Neural cell (in vitro differentiated cells): ENCODE data around the gene LMOD2. TPM values are rescaled to one million over a fixed set of nuclear protein-coding genes. Genes with fewer than 3 reads are reported as not detected.

Experiments used
- H2AFZ ChIP-seq: fragments of 200-600, 300-800 bp; sonication (generic), shearing (Covaris generic); 2 replicates; pipeline ENCODE4 v1.6.0; 2014; ENCODE audit warnings: low read depth, mild to moderate bottlenecking, antibody characterized with exemption, low read length, moderate library complexity
- H3F3A ChIP-seq: fragments of 200-600 bp; shearing (Covaris generic); 2 replicates; pipeline ENCODE4 v1.6.1; 2016; ENCODE audit warnings: mild to moderate bottlenecking, moderate library complexity, mixed read lengths, antibody characterized with exemption, low read length; ENCODE audit not compliant: insufficient read depth, poor library complexity, severe bottlenecking
- H3K27ac ChIP-seq: fragments of 200-600, 300-800 bp; sonication (generic), shearing (Covaris generic); 2 replicates; pipeline ENCODE4 v1.5.1; 2014; ENCODE audit warnings: mild to moderate bottlenecking, low read length, moderate library complexity
- H3K27me3 ChIP-seq: fragments of 300-800, 200-600 bp; sonication (generic), shearing (Covaris generic); 2 replicates; pipeline ENCODE4 v1.6.0; 2014; ENCODE audit warnings: mild to moderate bottlenecking, low read depth, low read length, moderate library complexity; ENCODE audit not compliant: insufficient read depth
- H3K36me3 ChIP-seq: fragments of 300-800, 200-600 bp; sonication (generic), shearing (Covaris generic); 2 replicates; pipeline ENCODE4 v1.5.1; 2014; ENCODE audit warnings: mild to moderate bottlenecking, antibody characterized with exemption, low read length, moderate library complexity; ENCODE audit not compliant: insufficient read depth
- H3K4me2 ChIP-seq: fragments of 300-800, 200-600 bp; sonication (generic), shearing (Covaris generic); 2 replicates; pipeline ENCODE4 v1.6.0; 2014; ENCODE audit warnings: mild to moderate bottlenecking, low read length
- H3K4me3 ChIP-seq: fragments of 300-800, 200-600 bp; sonication (generic), shearing (Covaris generic); 2 replicates; pipeline ENCODE4 v1.5.1; 2014; ENCODE audit warnings: mild to moderate bottlenecking, low read length, moderate library complexity
- H3K79me2 ChIP-seq: fragments of 200-600 bp; shearing (Covaris generic); replicated peaks from 2 replicates; pipeline ENCODE4 v1.6.0; 2014; ENCODE audit warnings: mild to moderate bottlenecking, low read length, moderate library complexity; ENCODE audit not compliant: insufficient read depth
- H3K9ac ChIP-seq: fragments of 300-800, 200-600 bp; sonication (generic), shearing (Covaris generic); 2 replicates; pipeline ENCODE4 v1.6.1; 2016; ENCODE audit warnings: mild to moderate bottlenecking, low read length, mixed read lengths
- H3K9me2 ChIP-seq: fragments of 200-600 bp; shearing (Covaris generic); 2 replicates; pipeline ENCODE4 v1.6.1; 2016; ENCODE audit warnings: mild to moderate bottlenecking, low read length, mixed read lengths; ENCODE audit not compliant: insufficient read depth
- H3K9me3 ChIP-seq: fragments of 200-600, 300-800 bp; sonication (generic), shearing (Covaris generic); 2 replicates; pipeline ENCODE4 v1.6.1; 2016; ENCODE audit warnings: mild to moderate bottlenecking, mixed run types, low read length, moderate library complexity, mixed read lengths
- H4K20me1 ChIP-seq: fragments of 200-600 bp; shearing (Covaris generic); 2 replicates; pipeline ENCODE4 v1.6.1; 2016; ENCODE audit warnings: mild to moderate bottlenecking, mixed run types; ENCODE audit not compliant: insufficient read depth
- EP300 ChIP-seq: fragments of 450-650 bp; conservative IDR thresholded peaks from 2 replicates; pipeline ENCODE4 v1.6.1; 2014; ENCODE audit warnings: antibody characterized with exemption, mild to moderate bottlenecking, moderate library complexity; ENCODE audit not compliant: poor library complexity, severe bottlenecking
- EZH2 ChIP-seq: fragments of 200-600, 300-800 bp; shearing (Covaris generic), sonication (generic); IDR thresholded peaks from 2 replicates; pipeline ENCODE4 v1.6.1; 2014; ENCODE audit warnings: antibody characterized with exemption, low read length, borderline replicate concordance, mild to moderate bottlenecking; ENCODE audit not compliant: insufficient read depth, poor library complexity, severe bottlenecking
- MXI1 ChIP-seq: fragments of 450-650 bp; conservative IDR thresholded peaks from 2 replicates; pipeline ENCODE4 v1.6.1; 2014; ENCODE audit warnings: antibody characterized with exemption, mild to moderate bottlenecking; ENCODE audit not compliant: poor library complexity, severe bottlenecking
- POLR2AphosphoS5 ChIP-seq: IDR thresholded peaks from 2 replicates; pipeline ENCODE4 v1.6.1; 2012
- RAD21 ChIP-seq: fragments of 450-650 bp; conservative IDR thresholded peaks from 2 replicates; pipeline ENCODE4 v1.6.1; 2014; ENCODE audit warnings: antibody characterized with exemption, mild to moderate bottlenecking, moderate library complexity
- SMC3 ChIP-seq: fragments of 450-650 bp; conservative IDR thresholded peaks from 2 replicates; pipeline ENCODE4 v1.6.1; 2014; ENCODE audit warnings: antibody characterized with exemption, mild to moderate bottlenecking, moderate library complexity; ENCODE audit not compliant: poor library complexity
- TAF1 ChIP-seq: IDR thresholded peaks from 2 replicates; pipeline ENCODE4 v1.6.1; 2012; ENCODE audit warnings: low read depth
- polyA plus RNA-seq: library from polyadenylated mRNA; depleted of rRNA; stranded (reverse); fragments of >200 nt; gene quantifications from 2 replicates; pipeline ENCODE4 v1.2.3, GENCODE V29; 2014
- TF ChIP-seq, protein P1 (sequence below): fragments of 450-650 bp; IDR thresholded peaks from 2 replicates; pipeline ENCODE4 v1.5.1; 2014; ENCODE audit warnings: antibody characterized with exemption, mild to moderate bottlenecking, moderate library complexity; ENCODE audit not compliant: poor library complexity, severe bottlenecking
- TF ChIP-seq, protein P2 (sequence below): IDR thresholded peaks from 2 replicates; pipeline ENCODE4 v1.6.1; 2012; ENCODE audit warnings: borderline replicate concordance

The LMOD2 gene
- polyA plus RNA-seq, 1 donor from 2014 or later: not detected

DNA sequence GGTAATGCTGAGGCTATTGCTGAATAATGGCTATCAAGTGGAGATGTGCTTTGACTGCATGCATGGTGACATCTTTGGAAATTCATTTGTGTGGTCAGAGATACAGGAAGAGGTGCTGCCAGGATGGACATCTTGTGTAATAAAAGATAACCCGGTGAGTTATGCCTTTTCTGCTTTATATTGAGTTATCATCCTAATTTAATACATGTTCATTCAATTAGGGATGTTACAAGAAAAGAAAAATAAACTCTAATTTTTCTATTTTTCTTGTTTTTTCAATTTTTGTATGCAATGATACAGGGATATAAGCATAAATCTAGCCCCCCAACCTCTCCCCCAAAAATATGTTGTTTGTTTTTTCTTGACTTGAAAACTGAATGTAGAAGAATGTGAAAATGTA is 26.4 kb upstream of the LMOD2 start:
- Histone ChIP-seq H3K36me3 (no peaks in the 10 kb centered on the region), H3K27me3 (no peaks in the 10 kb centered on the region), H3K9ac (no peak overlapping the region), H3K4me3 (no peak overlapping the region), H3F3A (no peaks in the 10 kb centered on the region), H3K4me2 (no peak overlapping the region), H3K9me3 (no peaks in the 10 kb centered on the region), H3K79me2 (no peaks in the 10 kb centered on the region), H3K27ac (no peak overlapping the region), H4K20me1 (no peaks in the 10 kb centered on the region), H3K9me2 (no peaks in the 10 kb centered on the region), H2AFZ (no peak overlapping the region)
- TF ChIP-seq EZH2 (no peak), POLR2AphosphoS5 (no peak), EP300 (no peak)

DNA sequence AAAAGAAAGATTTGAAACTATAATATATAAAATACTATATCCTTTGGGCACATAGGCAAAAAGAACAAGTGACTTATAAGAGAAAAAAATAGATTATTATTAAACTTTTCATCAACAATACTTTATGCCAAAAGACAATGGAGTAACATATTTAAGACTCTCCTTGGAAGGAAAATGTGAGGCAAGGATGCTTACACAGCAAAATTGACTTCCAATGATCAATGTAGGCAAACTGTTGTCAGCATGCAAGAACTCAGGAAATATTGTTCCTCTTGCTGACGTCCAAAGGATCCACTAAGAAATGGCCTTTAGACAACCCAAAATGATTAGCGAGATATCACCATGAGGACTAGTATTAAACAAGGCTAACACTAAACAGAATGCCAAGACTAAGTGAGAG is 22.9 kb upstream of the LMOD2 start:
- no peaks in the 10 kb centered on the region for H3F3A ChIP-seq
- H3K79me2 ChIP-seq: no peaks in the 10 kb centered on the region
- no peak overlapping the region for H2AFZ ChIP-seq

More for the DNA sequence above, 22.9 kb upstream of the LMOD2 start:
- Histone ChIP-seq H4K20me1 (no peaks in the 10 kb centered on the region), H3K4me3 (no peak overlapping the region), H3K27ac (no peak overlapping the region), H3K4me2 (no peak overlapping the region), H3K36me3 (no peaks in the 10 kb centered on the region), H3K27me3 (no peaks in the 10 kb centered on the region), H3K9me2 (no peaks in the 10 kb centered on the region), H3K9me3 (no peaks in the 10 kb centered on the region), H3K9ac (no peak overlapping the region)
- TF ChIP-seq MXI1: no peak
- no peak for TF ChIP-seq EZH2
- TF ChIP-seq, protein P1, sequence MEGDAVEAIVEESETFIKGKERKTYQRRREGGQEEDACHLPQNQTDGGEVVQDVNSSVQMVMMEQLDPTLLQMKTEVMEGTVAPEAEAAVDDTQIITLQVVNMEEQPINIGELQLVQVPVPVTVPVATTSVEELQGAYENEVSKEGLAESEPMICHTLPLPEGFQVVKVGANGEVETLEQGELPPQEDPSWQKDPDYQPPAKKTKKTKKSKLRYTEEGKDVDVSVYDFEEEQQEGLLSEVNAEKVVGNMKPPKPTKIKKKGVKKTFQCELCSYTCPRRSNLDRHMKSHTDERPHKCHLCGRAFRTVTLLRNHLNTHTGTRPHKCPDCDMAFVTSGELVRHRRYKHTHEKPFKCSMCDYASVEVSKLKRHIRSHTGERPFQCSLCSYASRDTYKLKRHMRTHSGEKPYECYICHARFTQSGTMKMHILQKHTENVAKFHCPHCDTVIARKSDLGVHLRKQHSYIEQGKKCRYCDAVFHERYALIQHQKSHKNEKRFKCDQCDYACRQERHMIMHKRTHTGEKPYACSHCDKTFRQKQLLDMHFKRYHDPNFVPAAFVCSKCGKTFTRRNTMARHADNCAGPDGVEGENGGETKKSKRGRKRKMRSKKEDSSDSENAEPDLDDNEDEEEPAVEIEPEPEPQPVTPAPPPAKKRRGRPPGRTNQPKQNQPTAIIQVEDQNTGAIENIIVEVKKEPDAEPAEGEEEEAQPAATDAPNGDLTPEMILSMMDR: no peak
- TF ChIP-seq SMC3: no peak
- no peak for TF ChIP-seq RAD21
- TF ChIP-seq TAF1: no peak
- no peak for TF ChIP-seq POLR2AphosphoS5
- no peak for TF ChIP-seq EP300
- TF ChIP-seq, protein P2, sequence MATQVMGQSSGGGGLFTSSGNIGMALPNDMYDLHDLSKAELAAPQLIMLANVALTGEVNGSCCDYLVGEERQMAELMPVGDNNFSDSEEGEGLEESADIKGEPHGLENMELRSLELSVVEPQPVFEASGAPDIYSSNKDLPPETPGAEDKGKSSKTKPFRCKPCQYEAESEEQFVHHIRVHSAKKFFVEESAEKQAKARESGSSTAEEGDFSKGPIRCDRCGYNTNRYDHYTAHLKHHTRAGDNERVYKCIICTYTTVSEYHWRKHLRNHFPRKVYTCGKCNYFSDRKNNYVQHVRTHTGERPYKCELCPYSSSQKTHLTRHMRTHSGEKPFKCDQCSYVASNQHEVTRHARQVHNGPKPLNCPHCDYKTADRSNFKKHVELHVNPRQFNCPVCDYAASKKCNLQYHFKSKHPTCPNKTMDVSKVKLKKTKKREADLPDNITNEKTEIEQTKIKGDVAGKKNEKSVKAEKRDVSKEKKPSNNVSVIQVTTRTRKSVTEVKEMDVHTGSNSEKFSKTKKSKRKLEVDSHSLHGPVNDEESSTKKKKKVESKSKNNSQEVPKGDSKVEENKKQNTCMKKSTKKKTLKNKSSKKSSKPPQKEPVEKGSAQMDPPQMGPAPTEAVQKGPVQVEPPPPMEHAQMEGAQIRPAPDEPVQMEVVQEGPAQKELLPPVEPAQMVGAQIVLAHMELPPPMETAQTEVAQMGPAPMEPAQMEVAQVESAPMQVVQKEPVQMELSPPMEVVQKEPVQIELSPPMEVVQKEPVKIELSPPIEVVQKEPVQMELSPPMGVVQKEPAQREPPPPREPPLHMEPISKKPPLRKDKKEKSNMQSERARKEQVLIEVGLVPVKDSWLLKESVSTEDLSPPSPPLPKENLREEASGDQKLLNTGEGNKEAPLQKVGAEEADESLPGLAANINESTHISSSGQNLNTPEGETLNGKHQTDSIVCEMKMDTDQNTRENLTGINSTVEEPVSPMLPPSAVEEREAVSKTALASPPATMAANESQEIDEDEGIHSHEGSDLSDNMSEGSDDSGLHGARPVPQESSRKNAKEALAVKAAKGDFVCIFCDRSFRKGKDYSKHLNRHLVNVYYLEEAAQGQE: no peak
